Calu3 (cell line): ENCODE results near the gene SCN7A. TPM values are rescaled to one million over a fixed set of nuclear protein-coding genes. Genes with fewer than 3 reads are reported as not detected.
"Not testable (repeated sequence)": the region's sequence is repeated elsewhere in the genome, so short reads cannot be mapped to it uniquely, and the experiment has no call there.

Experiments used
- BruUV-seq: library from RNA; stranded (reverse); fragments of 400-500 nt; replicated peaks from 2 replicates; lab custom pipeline; 2021; lab: Mats Ljungman, UMichigan
- CTCF ChIA-PET: fragments of 300-600 bp; sonication (Branson Sonifier 250); formaldehyde crosslinking; loops from one replicate; lab custom pipeline; 2022; ENCODE audit warnings: antibody characterized with exemption; lab: Charles Lee
- DNase-seq: peaks from one replicate; pipeline ENCODE4 v3.0.0; 2022
- H3K27ac Mint-ChIP-seq: one replicate; pipeline ENCODE4 v1.8.0; 2022; ENCODE audit warnings: mixed read lengths; ENCODE audit not compliant: unreplicated experiment
- H3K27me3 Mint-ChIP-seq: one replicate; pipeline ENCODE4 v1.8.0; 2022; ENCODE audit warnings: mixed read lengths; ENCODE audit not compliant: unreplicated experiment
- H3K36me3 Mint-ChIP-seq: one replicate; pipeline ENCODE4 v1.8.0; 2022; ENCODE audit warnings: mild to moderate bottlenecking, moderate library complexity, mixed read lengths; ENCODE audit not compliant: insufficient read depth, unreplicated experiment
- H3K4me1 Mint-ChIP-seq: one replicate; pipeline ENCODE4 v1.8.0; 2022; ENCODE audit warnings: mild to moderate bottlenecking, low read depth, mixed read lengths; ENCODE audit not compliant: unreplicated experiment
- H3K4me3 Mint-ChIP-seq: one replicate; pipeline ENCODE4 v1.8.0; 2022; ENCODE audit warnings: mild to moderate bottlenecking, low read depth, moderate library complexity, mixed read lengths; ENCODE audit not compliant: unreplicated experiment
- H3K9me3 Mint-ChIP-seq: one replicate; pipeline ENCODE4 v1.8.0; 2022; ENCODE audit warnings: low read depth, mixed read lengths; ENCODE audit not compliant: unreplicated experiment
- intact Hi-C: fragments of 100-400 bp; cut with micrococcal nuclease; formaldehyde crosslinking; loops from one replicate; pipeline ENCODE4 v1.10.0; 2022; ENCODE audit not compliant: unreplicated experiment
- total RNA-seq: library from RNA; stranded (reverse); gene quantifications from 2 replicates; pipeline ENCODE4 v1.2.3, GENCODE V29; 2022
- TF ChIP-seq, protein P1 (sequence below): fragments of 200-600 bp; IDR thresholded peaks from one replicate; pipeline ENCODE4 v1.8.0; 2022; ENCODE audit warnings: antibody characterized with exemption; ENCODE audit not compliant: unreplicated experiment

Gene SCN7A
- total RNA-seq, 1 experiment from 2014 or later = not detected

DNA sequence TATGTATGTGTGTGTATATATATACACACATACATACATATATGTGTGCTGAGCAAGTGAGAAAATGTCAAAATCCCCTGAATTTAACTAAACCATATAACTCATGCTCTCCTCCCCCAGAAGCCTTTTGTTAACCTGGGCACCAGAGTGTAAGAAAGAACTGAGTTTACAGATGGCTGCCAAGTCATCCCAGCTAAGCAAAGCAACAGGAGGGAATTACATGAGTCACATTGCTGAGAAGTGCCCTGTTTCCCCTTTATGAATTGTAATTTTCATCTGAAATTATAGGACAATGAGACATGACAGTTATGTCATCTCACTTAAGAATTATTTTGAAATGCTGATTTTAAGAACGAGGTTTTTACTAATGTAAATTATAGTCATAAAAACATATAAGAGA is 29.9 kb downstream of the SCN7A start:
- Mint-ChIP-seq H3K36me3 (no peaks in the 10 kb centered on the region), H3K4me1 (no peaks in the 10 kb centered on the region), H3K9me3 (peaks cover 7% of the 10 kb centered on the region), H3K27ac (no peak overlapping the region), H3K27me3 (no peaks in the 10 kb centered on the region), H3K4me3 (no peak overlapping the region)
- CTCF ChIA-PET = no interaction called here
- intact Hi-C loops = no loop called here
- TF ChIP-seq, protein P1, sequence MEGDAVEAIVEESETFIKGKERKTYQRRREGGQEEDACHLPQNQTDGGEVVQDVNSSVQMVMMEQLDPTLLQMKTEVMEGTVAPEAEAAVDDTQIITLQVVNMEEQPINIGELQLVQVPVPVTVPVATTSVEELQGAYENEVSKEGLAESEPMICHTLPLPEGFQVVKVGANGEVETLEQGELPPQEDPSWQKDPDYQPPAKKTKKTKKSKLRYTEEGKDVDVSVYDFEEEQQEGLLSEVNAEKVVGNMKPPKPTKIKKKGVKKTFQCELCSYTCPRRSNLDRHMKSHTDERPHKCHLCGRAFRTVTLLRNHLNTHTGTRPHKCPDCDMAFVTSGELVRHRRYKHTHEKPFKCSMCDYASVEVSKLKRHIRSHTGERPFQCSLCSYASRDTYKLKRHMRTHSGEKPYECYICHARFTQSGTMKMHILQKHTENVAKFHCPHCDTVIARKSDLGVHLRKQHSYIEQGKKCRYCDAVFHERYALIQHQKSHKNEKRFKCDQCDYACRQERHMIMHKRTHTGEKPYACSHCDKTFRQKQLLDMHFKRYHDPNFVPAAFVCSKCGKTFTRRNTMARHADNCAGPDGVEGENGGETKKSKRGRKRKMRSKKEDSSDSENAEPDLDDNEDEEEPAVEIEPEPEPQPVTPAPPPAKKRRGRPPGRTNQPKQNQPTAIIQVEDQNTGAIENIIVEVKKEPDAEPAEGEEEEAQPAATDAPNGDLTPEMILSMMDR = no peak
- DNase-seq = no peak
- BruUV-seq = no TSS peak

DNA sequence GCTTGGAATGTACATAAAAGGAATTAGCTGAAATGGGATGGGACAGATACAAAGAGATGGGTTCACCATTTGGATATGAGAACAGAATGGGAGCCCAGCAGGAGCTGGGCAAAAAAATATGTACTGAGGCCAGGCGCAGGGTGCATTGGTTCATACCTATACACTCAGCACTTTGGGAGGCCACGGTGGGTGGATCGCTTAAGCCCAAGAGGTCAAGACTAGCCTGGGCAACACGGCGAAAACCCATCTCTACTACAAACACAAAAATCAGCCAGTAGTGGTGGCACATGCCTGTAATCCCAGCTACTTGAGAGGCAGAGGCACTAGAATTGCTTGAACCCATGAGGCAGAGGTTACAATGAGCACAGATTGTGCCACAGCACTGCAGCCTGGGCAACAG is 30.4 kb downstream of the SCN7A start:
- CTCF ChIA-PET = no interaction called here
- no peak for DNase-seq
- H3K9me3 Mint-ChIP-seq = peaks cover 7% of the 10 kb centered on the region
- no TSS peak for BruUV-seq
- no peaks in the 10 kb centered on the region for H3K27me3 Mint-ChIP-seq
- no peak overlapping the region for H3K27ac Mint-ChIP-seq
- no peak overlapping the region for H3K4me3 Mint-ChIP-seq
- intact Hi-C loops = no loop called here
- H3K4me1 Mint-ChIP-seq = no peaks in the 10 kb centered on the region
- H3K36me3 Mint-ChIP-seq = no peaks in the 10 kb centered on the region
- TF ChIP-seq, protein P1 = no peak

DNA sequence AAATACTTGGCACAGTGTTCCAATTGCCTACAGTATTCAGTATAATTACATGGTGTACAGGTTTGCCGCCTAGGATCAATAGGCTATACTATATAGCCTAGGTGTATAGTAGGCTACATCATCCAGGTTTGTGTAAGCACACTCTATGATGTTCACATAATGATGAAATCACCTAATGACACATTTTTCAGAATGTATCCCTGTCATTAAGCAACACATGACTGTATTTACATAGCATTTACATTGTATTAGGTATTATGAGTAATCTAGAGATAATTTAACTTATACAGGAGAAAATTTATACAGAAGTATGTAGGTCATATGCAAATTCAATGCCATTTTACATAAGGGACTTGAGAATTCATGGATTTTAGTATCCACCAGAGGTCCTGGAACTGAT is 35.4 kb downstream of the SCN7A start:
- H3K27ac Mint-ChIP-seq = no peak overlapping the region
- no TSS peak for BruUV-seq
- H3K36me3 Mint-ChIP-seq = no peaks in the 10 kb centered on the region
- no peak for DNase-seq
- H3K27me3 Mint-ChIP-seq = no peaks in the 10 kb centered on the region
- TF ChIP-seq, protein P1 = no peak
- H3K9me3 Mint-ChIP-seq = peaks cover 7% of the 10 kb centered on the region
- H3K4me3 Mint-ChIP-seq = no peak overlapping the region
- CTCF ChIA-PET = no interaction called here
- intact Hi-C loops = no loop called here
- no peaks in the 10 kb centered on the region for H3K4me1 Mint-ChIP-seq

DNA sequence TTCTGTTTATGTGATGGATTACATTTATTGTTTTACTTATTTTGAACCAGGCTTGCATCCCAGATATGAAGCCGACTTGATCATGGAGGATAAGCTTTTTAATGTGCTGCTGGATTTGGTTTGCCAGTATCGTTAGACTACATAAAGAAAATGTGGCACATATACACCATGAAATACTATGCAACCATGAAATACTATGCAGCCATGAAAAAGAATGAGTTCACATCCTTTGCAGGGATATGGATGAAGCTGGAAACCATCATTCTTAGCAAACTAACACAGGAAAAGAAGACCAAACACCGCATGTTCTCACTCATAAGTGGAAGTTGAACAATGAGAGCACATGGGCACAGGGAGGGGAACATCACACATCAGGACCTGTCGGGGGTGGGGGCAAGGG is 38.2 kb downstream of the SCN7A start:
- intact Hi-C loops, BruUV-seq, H3K4me1 Mint-ChIP-seq, H3K27me3 Mint-ChIP-seq, CTCF ChIA-PET, H3K4me3 Mint-ChIP-seq, H3K9me3 Mint-ChIP-seq, H3K27ac Mint-ChIP-seq, H3K36me3 Mint-ChIP-seq, DNase-seq: not testable (repeated sequence)

DNA sequence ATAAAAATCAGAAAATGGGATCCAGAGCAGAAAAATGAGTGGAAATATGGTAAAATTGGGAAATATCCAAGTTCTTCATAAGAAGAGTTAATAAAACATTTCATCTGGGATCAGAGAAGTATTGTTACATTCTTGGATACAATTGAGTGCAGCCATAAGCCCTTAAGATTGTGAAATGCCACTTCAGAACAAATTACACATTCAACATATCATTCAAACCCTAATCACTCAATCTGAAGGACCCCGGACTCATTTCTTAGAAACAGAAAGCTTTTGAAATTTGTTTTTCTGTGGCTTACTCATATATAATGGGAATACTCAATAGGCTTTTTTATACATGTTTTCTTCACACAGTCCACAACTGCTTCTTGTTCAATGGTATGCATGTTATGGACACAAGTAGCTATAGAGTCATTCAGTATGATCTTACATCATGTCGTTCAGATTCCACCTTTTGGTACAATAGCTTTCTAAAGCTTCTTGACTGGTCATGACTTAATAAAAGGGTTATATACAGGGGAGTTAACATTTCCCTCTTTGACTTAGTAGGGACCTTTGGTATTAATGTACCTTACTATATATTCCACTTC is 39.9 kb downstream of the SCN7A start:
- CTCF ChIA-PET = no interaction called here
- Mint-ChIP-seq H3K27me3 (no peaks in the 10 kb centered on the region), H3K4me1 (no peaks in the 10 kb centered on the region), H3K4me3 (no peak overlapping the region), H3K27ac (no peak overlapping the region), H3K9me3 (no peaks in the 10 kb centered on the region), H3K36me3 (no peaks in the 10 kb centered on the region)
- BruUV-seq = no TSS peak
- TF ChIP-seq, protein P1 = no peak
- intact Hi-C loops = no loop called here
- DNase-seq = no peak
